Astrocyte (in vitro differentiated cells and primary cell): ENCODE results near the gene SCUBE3.

Source experiments
- EZH2 ChIP-seq: IDR thresholded peaks from 2 replicates; pipeline ENCODE4 v1.6.1; 2012; ENCODE audit warnings: mild to moderate bottlenecking, low read length, inconsistent platforms; ENCODE audit not compliant: insufficient read depth
- TF ChIP-seq, protein P1 (sequence below): IDR thresholded peaks from 2 replicates; pipeline ENCODE4 v1.5.1; 2011; ENCODE audit warnings: low read depth, mild to moderate bottlenecking, inconsistent platforms, low read length, moderate library complexity; ENCODE audit not compliant: insufficient read depth

- TF ChIP-seq, protein P1, sequence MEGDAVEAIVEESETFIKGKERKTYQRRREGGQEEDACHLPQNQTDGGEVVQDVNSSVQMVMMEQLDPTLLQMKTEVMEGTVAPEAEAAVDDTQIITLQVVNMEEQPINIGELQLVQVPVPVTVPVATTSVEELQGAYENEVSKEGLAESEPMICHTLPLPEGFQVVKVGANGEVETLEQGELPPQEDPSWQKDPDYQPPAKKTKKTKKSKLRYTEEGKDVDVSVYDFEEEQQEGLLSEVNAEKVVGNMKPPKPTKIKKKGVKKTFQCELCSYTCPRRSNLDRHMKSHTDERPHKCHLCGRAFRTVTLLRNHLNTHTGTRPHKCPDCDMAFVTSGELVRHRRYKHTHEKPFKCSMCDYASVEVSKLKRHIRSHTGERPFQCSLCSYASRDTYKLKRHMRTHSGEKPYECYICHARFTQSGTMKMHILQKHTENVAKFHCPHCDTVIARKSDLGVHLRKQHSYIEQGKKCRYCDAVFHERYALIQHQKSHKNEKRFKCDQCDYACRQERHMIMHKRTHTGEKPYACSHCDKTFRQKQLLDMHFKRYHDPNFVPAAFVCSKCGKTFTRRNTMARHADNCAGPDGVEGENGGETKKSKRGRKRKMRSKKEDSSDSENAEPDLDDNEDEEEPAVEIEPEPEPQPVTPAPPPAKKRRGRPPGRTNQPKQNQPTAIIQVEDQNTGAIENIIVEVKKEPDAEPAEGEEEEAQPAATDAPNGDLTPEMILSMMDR, result no peak
- TF ChIP-seq EZH2, result no peak
Observed at GRCh38 chr6:35236223-35236622, 22.5 kb downstream of the SCUBE3 start.
